ENCODE data around the gene PTPRG. TPM values are rescaled to one million over a fixed set of nuclear protein-coding genes. Genes with fewer than 3 reads are reported as not detected.

PTPRG gene
- polyA plus RNA-seq, 1 donor (not counting 4 experiments of a cell fraction or from before 2014, with no cell fraction given) = 12.1 TPM

DNA sequence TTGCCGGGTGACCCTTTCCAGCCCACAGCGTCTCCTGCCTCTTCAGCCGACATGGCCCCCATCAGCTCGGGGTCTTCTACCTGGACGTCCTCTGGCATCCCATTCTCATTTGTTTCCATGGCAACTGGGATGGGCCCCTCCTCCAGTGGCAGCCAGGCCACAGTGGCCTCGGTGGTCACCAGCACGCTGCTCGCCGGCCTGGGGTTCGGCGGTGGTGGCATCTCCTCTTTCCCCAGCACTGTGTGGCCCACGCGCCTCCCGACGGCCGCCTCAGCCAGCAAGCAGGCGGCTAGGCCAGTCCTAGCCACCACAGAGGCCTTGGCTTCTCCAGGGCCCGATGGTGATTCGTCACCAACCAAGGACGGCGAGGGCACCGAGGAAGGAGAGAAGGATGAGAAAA lies 641.8 kb downstream of the PTPRG start:
- Histone ChIP-seq H3K4me3 (ENCODE audit: control insufficient read depth in 2 of 3, extremely low read depth in 1 of 3, insufficient read depth in 2 of 3, low read depth in 1 of 3, low read length in 3 of 3) (no peak overlapping the region), H3K79me2 (ENCODE audit: control insufficient read depth, insufficient read depth, low read length) (no peaks in the 10 kb centered on the region), H2AFZ (ENCODE audit: control insufficient read depth, low read length) (no peak overlapping the region), H3K4me1 (ENCODE audit: control insufficient read depth, extremely low read depth, insufficient read depth, low read length) (no peaks in the 10 kb centered on the region), H4K20me1 (ENCODE audit: control insufficient read depth, extremely low read depth, insufficient read depth, low read length) (peaks cover 3% of the 10 kb centered on the region), H3K4me2 (ENCODE audit: control insufficient read depth, extremely low read depth, insufficient read depth, low read depth, low read length) (no peak overlapping the region), H3K9ac (ENCODE audit: control insufficient read depth, extremely low read depth, insufficient read depth, low read length) (no peak overlapping the region), H3K9me1 (ENCODE audit: control insufficient read depth, extremely low read depth, insufficient read depth, low read length) (no peaks in the 10 kb centered on the region), H3K9me3 (ENCODE audit: control insufficient read depth, low read depth, low read length) (no peaks in the 10 kb centered on the region), H3K27me3 (ENCODE audit: control insufficient read depth, extremely low read depth, insufficient read depth, low read length) (no peaks in the 10 kb centered on the region), H3K27ac (ENCODE audit: control insufficient read depth, insufficient read depth, low read length) (no peak overlapping the region), H3K36me3 (ENCODE audit: control insufficient read depth in 2 of 2, extremely low read depth in 1 of 2, insufficient read depth in 2 of 2, low read length in 2 of 2) (peaks cover 0 to 5% of the 10 kb centered on the region in 2 experiments)
- TF ChIP-seq EZH2 (IDR thresholded peaks at IDR 0.05; ENCODE audit: low read length) (no peak), CTCF (optimal IDR thresholded peaks at IDR 0.05 in 1 of 3, IDR thresholded peaks at IDR 0.05 in 1 of 3, conservative IDR thresholded peaks at IDR 0.05 in 1 of 3; ENCODE audit: extremely low read depth in 1 of 3, insufficient read depth in 2 of 3, low read length in 3 of 3) (no peak)
- DNase-seq (ENCODE audit: low read depth, low spot score) (no peak), FAIRE-seq (no peak)
- dilution Hi-C loops (cut with MboI; ENCODE audit: extremely low pct_ligation_motif_present, low sequenced_read_pairs) = no loop called here

DNA sequence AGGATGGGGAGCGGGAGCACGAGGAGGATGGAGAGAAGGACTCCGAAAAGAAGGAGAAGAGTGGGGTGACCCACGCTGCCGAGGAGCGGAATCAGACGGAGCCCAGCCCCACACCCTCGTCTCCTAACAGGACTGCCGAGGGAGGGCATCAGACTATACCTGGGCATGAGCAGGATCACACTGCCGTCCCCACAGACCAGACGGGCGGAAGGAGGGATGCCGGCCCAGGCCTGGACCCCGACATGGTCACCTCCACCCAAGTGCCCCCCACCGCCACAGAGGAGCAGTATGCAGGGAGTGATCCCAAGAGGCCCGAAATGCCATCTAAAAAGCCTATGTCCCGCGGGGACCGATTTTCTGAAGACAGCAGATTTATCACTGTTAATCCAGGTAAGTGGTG lies 642.2 kb downstream of the PTPRG start:
- Histone ChIP-seq H3K79me2 (ENCODE audit: control insufficient read depth, insufficient read depth, low read length) (no peaks in the 10 kb centered on the region), H3K4me1 (ENCODE audit: control insufficient read depth, extremely low read depth, insufficient read depth, low read length) (no peaks in the 10 kb centered on the region), H3K4me3 (ENCODE audit: control insufficient read depth in 2 of 3, extremely low read depth in 1 of 3, insufficient read depth in 2 of 3, low read depth in 1 of 3, low read length in 3 of 3) (no peak overlapping the region), H4K20me1 (ENCODE audit: control insufficient read depth, extremely low read depth, insufficient read depth, low read length) (peaks cover 3% of the 10 kb centered on the region), H3K9me1 (ENCODE audit: control insufficient read depth, extremely low read depth, insufficient read depth, low read length) (no peaks in the 10 kb centered on the region), H2AFZ (ENCODE audit: control insufficient read depth, low read length) (no peak overlapping the region), H3K4me2 (ENCODE audit: control insufficient read depth, extremely low read depth, insufficient read depth, low read depth, low read length) (no peak overlapping the region), H3K27me3 (ENCODE audit: control insufficient read depth, extremely low read depth, insufficient read depth, low read length) (no peaks in the 10 kb centered on the region), H3K36me3 (ENCODE audit: control insufficient read depth in 2 of 2, extremely low read depth in 1 of 2, insufficient read depth in 2 of 2, low read length in 2 of 2) (peaks cover 0 to 5% of the 10 kb centered on the region in 2 experiments), H3K9me3 (ENCODE audit: control insufficient read depth, low read depth, low read length) (no peaks in the 10 kb centered on the region), H3K27ac (ENCODE audit: control insufficient read depth, insufficient read depth, low read length) (no peak overlapping the region), H3K9ac (ENCODE audit: control insufficient read depth, extremely low read depth, insufficient read depth, low read length) (no peak overlapping the region)
- FAIRE-seq (no peak), DNase-seq (ENCODE audit: low read depth, low spot score) (no peak)
- dilution Hi-C loops (cut with MboI; ENCODE audit: extremely low pct_ligation_motif_present, low sequenced_read_pairs) = no loop called here
- TF ChIP-seq CTCF (optimal IDR thresholded peaks at IDR 0.05 in 1 of 3, IDR thresholded peaks at IDR 0.05 in 1 of 3, conservative IDR thresholded peaks at IDR 0.05 in 1 of 3; ENCODE audit: extremely low read depth in 1 of 3, insufficient read depth in 2 of 3, low read length in 3 of 3) (no peak), EZH2 (IDR thresholded peaks at IDR 0.05; ENCODE audit: low read length) (no peak)

All from keratinocyte (primary cell).